HepG2 (cell line): ENCODE measurements around the gene COQ9. TPM values are rescaled to one million over a fixed set of nuclear protein-coding genes. Genes with fewer than 3 reads are reported as not detected.

Experiments
- GATA4 ChIP-seq: sonication (generic); IDR thresholded peaks from 2 replicates; pipeline ENCODE4 v1.6.1; 2016; ENCODE audit warnings: antibody characterized with exemption, low read depth, borderline replicate concordance
- MBNL3 ChIP-seq: fragments of 250-450 bp; sonication (Bioruptor Pico); conservative IDR thresholded peaks from 2 replicates; pipeline ENCODE4 v1.8.0; 2022; ENCODE audit warnings: mild to moderate bottlenecking, inconsistent platforms
- MEIS1 ChIP-seq: sonication (generic); formaldehyde crosslinking; IDR thresholded peaks from 2 replicates; pipeline ENCODE4 v1.9.0; 2021; ENCODE audit warnings: mild to moderate bottlenecking, missing genetic modification reagents, moderate library complexity, borderline replicate concordance
- MTF2 ChIP-seq: sonication (generic); formaldehyde crosslinking; IDR thresholded peaks from 2 replicates; pipeline ENCODE4 v1.5.0; 2020; ENCODE audit warnings: missing genetic modification reagents, borderline replicate concordance
- NR2F1 ChIP-seq, 2 experiments: fragments of 450-650 bp in 1 of 2; formaldehyde crosslinking in 1 of 2; IDR thresholded peaks; 2 replicates each; pipeline versions ENCODE4 v1.5.0 to v1.6.1; 2016 to 2020; ENCODE audit warnings: mild to moderate bottlenecking in 1 of 2, missing compliant biosample characterization in 1 of 2, missing genetic modification reagents in 1 of 2, moderate library complexity in 1 of 2
- SOX6 ChIP-seq, 2 experiments: fragments of 450-650 bp in 1 of 2; sonication (generic) in 1 of 2; formaldehyde crosslinking in 1 of 2; IDR thresholded peaks; 2 replicates each; pipeline versions ENCODE4 v1.4.0 to v1.6.1; 2017 to 2020; ENCODE audit warnings: antibody characterized with exemption in 1 of 2, mild to moderate bottlenecking in 1 of 2, missing genetic modification reagents in 1 of 2
- TGIF2 ChIP-seq: IDR thresholded peaks from 2 replicates; pipeline ENCODE4 v1.6.1; 2016; ENCODE audit warnings: control low read depth, missing compliant biosample characterization
- TMF1 ChIP-seq: sonication (generic); formaldehyde crosslinking; IDR thresholded peaks from 2 replicates; pipeline ENCODE4 v1.8.1; 2022; ENCODE audit warnings: low read depth, missing genetic modification reagents
- ZHX1 ChIP-seq: sonication (generic); formaldehyde crosslinking; IDR thresholded peaks from 2 replicates; pipeline ENCODE4 v1.8.1; 2022; ENCODE audit warnings: low read depth, mild to moderate bottlenecking, missing genetic modification reagents
- ZNF318 ChIP-seq: sonication (generic); formaldehyde crosslinking; IDR thresholded peaks from 2 replicates; pipeline ENCODE4 v1.4.0; 2020; ENCODE audit warnings: mild to moderate bottlenecking, missing genetic modification reagents
- ZNF556 ChIP-seq: sonication (generic); formaldehyde crosslinking; IDR thresholded peaks from 2 replicates; pipeline ENCODE4 v1.4.0; 2020; ENCODE audit warnings: mild to moderate bottlenecking, missing genetic modification reagents, borderline replicate concordance
- ZNF678 ChIP-seq: sonication (generic); formaldehyde crosslinking; IDR thresholded peaks from 2 replicates; pipeline ENCODE4 v1.4.0; 2020; ENCODE audit warnings: mild to moderate bottlenecking, missing genetic modification reagents
- polyA plus RNA-seq, 8 experiments: library from polyadenylated mRNA; depleted of rRNA in 3 of 8; stranded (reverse) in 7 of 8; unstranded in 1 of 8; fragments of >200 nt; fragmentation: Illumina TruSeq in 4 of 8; extraction: Trizol in 4 of 8; gene quantifications; 2 replicates each; pipeline versions ENCODE4 v1.2.1 to v1.2.3, GENCODE V29; 2011 to 2016; ENCODE audit warnings: low read depth in 4 of 8, missing spikeins in 1 of 8, mixed read lengths in 1 of 8; ENCODE audit not compliant: insufficient read depth in 1 of 8
- total RNA-seq, 5 experiments: library from RNA; depleted of rRNA; stranded (reverse); fragments of >200 nt; fragmentation: Illumina TruSeq; extraction: Trizol; gene quantifications; 2 replicates each; pipeline ENCODE4 v1.2.3, GENCODE V29; 2016; ENCODE audit warnings: low read depth in 1 of 5
- TF ChIP-seq, protein P1 (sequence below): sonication (generic); formaldehyde crosslinking; IDR thresholded peaks from 2 replicates; pipeline ENCODE4 v1.4.0; 2020; ENCODE audit warnings: missing genetic modification reagents, mild to moderate bottlenecking, borderline replicate concordance
- TF ChIP-seq, protein P2 (sequence below): sonication (generic); formaldehyde crosslinking; IDR thresholded peaks from 2 replicates; pipeline ENCODE4 v1.4.0; 2020; ENCODE audit warnings: mild to moderate bottlenecking, missing genetic modification reagents

COQ9 gene
- total and polyA plus RNA-seq, 2 of the 13 experiments (the other 11 are each of a cell fraction or from before 2014, with no cell fraction given) = 57.5 to 108 TPM

GRCh38 chr16:57409870-57410587 lies 37.2 kb upstream of the COQ9 start (continued):
- TF ChIP-seq ZNF678 (CRISPR knock-in tag) = no peak
- no peak for TF ChIP-seq MTF2 (CRISPR knock-in tag)
- TF ChIP-seq, protein P1, sequence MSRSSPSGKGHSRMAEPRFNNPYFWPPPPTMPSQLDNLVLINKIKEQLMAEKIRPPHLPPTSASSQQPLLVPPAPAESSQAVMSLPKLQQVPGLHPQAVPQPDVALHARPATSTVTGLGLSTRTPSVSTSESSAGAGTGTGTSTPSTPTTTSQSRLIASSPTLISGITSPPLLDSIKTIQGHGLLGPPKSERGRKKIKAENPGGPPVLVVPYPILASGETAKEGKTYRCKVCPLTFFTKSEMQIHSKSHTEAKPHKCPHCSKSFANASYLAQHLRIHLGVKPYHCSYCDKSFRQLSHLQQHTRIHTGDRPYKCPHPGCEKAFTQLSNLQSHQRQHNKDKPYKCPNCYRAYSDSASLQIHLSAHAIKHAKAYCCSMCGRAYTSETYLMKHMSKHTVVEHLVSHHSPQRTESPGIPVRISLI = no peak
- TF ChIP-seq MEIS1 (CRISPR knock-in tag) = peak; percentile 49; the same call in 1 of the 2 replicates
- no peak for TF ChIP-seq ZHX1
- no peak for TF ChIP-seq TMF1 (CRISPR knock-in tag)
- TF ChIP-seq, protein P2, sequence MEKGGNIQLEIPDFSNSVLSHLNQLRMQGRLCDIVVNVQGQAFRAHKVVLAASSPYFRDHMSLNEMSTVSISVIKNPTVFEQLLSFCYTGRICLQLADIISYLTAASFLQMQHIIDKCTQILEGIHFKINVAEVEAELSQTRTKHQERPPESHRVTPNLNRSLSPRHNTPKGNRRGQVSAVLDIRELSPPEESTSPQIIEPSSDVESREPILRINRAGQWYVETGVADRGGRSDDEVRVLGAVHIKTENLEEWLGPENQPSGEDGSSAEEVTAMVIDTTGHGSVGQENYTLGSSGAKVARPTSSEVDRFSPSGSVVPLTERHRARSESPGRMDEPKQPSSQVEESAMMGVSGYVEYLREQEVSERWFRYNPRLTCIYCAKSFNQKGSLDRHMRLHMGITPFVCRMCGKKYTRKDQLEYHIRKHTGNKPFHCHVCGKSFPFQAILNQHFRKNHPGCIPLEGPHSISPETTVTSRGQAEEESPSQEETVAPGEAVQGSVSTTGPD = no peak
- TF ChIP-seq MBNL3 (CRISPR knock-in tag) = no peak
- TF ChIP-seq GATA4 = no peak
- TF ChIP-seq ZNF318 (CRISPR knock-in tag) = no peak
- no peak for TF ChIP-seq ZNF556
- TF ChIP-seq TGIF2 (CRISPR knock-in tag) = 0 out of 2 replicates have a peak, but pooled peaks have one; percentile 39
- TF ChIP-seq NR2F1 (CRISPR knock-in tag; IDR thresholded peaks at IDR 0.05) = no peak
- no peak for TF ChIP-seq SOX6 (IDR thresholded peaks at IDR 0.05)
- no peak for TF ChIP-seq SOX6 (CRISPR knock-in tag; IDR thresholded peaks at IDR 0.05)
